Right lobe of liver (tissue), 6 donors: ENCODE results near the gene BCAN. TPM values are rescaled to one million over a fixed set of nuclear protein-coding genes. Genes with fewer than 3 reads are reported as not detected.
A peak's percentile ranks its signal among the peaks of the same experiment; 100 is the strongest.

Experiments used
- ATAC-seq, 4 donors: fragments of 200-7000 bp; cut with Tn5 transposase; one replicate each; pipeline ENCODE4 v1.9.1; 2020; ENCODE audit warnings: mild to moderate bottlenecking in 4 of 4, moderate library complexity in 4 of 4
- DNase-seq, 3 donors: peaks; one replicate each; pipeline ENCODE4 v3.0.0-alpha.2; 2020
- H3K27ac ChIP-seq, 3 donors: fragments of 200-600 bp; one replicate each; pipeline ENCODE4 v1.8.0; 2022
- H3K27me3 ChIP-seq, 2 donors: fragments of 200-600 bp; one replicate each; pipeline ENCODE4 v1.8.0; 2022
- H3K36me3 ChIP-seq, 4 donors: fragments of 200-600 bp; sonication (generic) in 1 of 4; one replicate each; pipeline versions ENCODE4 v1.5.1 to v1.8.0; 2017 to 2022; ENCODE audit warnings: control low read depth in 1 of 4
- H3K4me1 ChIP-seq, 4 donors: fragments of 200-600 bp; sonication (generic) in 1 of 4; one replicate each; pipeline versions ENCODE4 v1.5.1 to v1.8.0; 2017 to 2022; ENCODE audit warnings: control low read depth in 1 of 4
- H3K4me3 ChIP-seq, 3 donors: fragments of 200-600 bp; one replicate each; pipeline ENCODE4 v1.8.0; 2022
- H3K9me3 ChIP-seq, 4 donors: fragments of 200-600 bp; sonication (generic) in 1 of 4; one replicate each; pipeline versions ENCODE4 v1.5.1 to v1.8.0; 2017 to 2022; ENCODE audit warnings: control low read depth in 1 of 4
- CTCF ChIP-seq, 4 donors: fragments of 200-600 bp in 3 of 4; fragments of 450-650 bp in 1 of 4; IDR thresholded peaks; one replicate each; pipeline versions ENCODE4 v1.5.1 to v1.8.0; 2016 to 2022; ENCODE audit warnings: antibody characterized with exemption in 4 of 4, mild to moderate bottlenecking in 2 of 4
- POLR2A ChIP-seq: fragments of 450-650 bp; IDR thresholded peaks from one replicate; pipeline ENCODE4 v1.6.1; 2017; ENCODE audit warnings: antibody characterized with exemption, mild to moderate bottlenecking
- WGBS: methylation state at CpG from one replicate; pipeline ENCODE4 v1.1.6; 2018; ENCODE audit warnings: low coverage, low lambda C conversion rate; ENCODE audit not compliant: insufficient coverage; ENCODE audit errors: missing lambda C conversion rate; 5-methylcytosine and 5-hydroxymethylcytosine counted together
- intact Hi-C, 2 donors: fragments of 100-400 bp; cut with DNase I; formaldehyde crosslinking; loops; one replicate each; pipeline versions ENCODE4 v1.11.2 to v1.14.1; 2022
- total RNA-seq, 6 experiments: library from RNA; depleted of rRNA in 2 of 6; stranded (reverse); fragments of >200 nt in 2 of 6; fragmentation: NEBNext Ultra II Directional in 3 of 6; extraction: Animal tissue kit (Norgen Biotek cat#: 25700) in 3 of 6; gene quantifications; one replicate each; pipeline versions ENCODE4 v1.1.0 to v1.2.4, GENCODE V29; 2016 to 2023
- donor health status: DM: no; HTN: yes; CAD: no.
- donor health status: DM: no; HTN: no; CAD: no.
- donor health status: DM: no; HTN: no; CAD: no.
- donor health status: DM: no; HTN: yes; CAD: no.
- donor health status: DM: no; HTN: yes; CAD: no.

BCAN gene
- total RNA-seq, 6 experiments from 2014 or later = not detected

GRCh38 chr1:156659988-156660751 lies 18.3 kb downstream of the BCAN start:
- peak; percentile 89 to 94 (median 92) for DNase-seq
- Histone ChIP-seq H3K27me3 (no peaks in the 10 kb centered on the region), H3K27ac (peak overlapping the region; percentile 40 to 66 (median 44)), H3K9me3 (no peaks in the 10 kb centered on the region), H3K4me3 (peak overlapping the region in 1 of 3 donors; percentile 13), H3K36me3 (no peaks in the 10 kb centered on the region), H3K4me1 (peaks cover 0 to 11% (median 4%) of the 10 kb centered on the region in 4 donors)
- intact Hi-C loops = no loop called here
- TF ChIP-seq CTCF (IDR thresholded peaks at IDR 0.05) (peak; percentile 89 to 98 (median 94)), POLR2A (no peak)
- 12% methylated on average over 25 of the region's 38 CpGs for WGBS
- peak; percentile 83 to 91 (median 88) for ATAC-seq

GRCh38 chr1:156660752-156661112 lies 18.8 kb downstream of the BCAN start:
- Histone ChIP-seq H3K27me3 (no peaks in the 10 kb centered on the region), H3K27ac (peak overlapping the region; percentile 40 to 66 (median 44)), H3K36me3 (no peaks in the 10 kb centered on the region), H3K4me1 (peaks cover 0 to 11% (median 4%) of the 10 kb centered on the region in 4 donors), H3K9me3 (no peaks in the 10 kb centered on the region), H3K4me3 (peak overlapping the region in 2 of 3 donors; percentile 10 to 14)
- WGBS = 70% methylated on average over 2 of the region's 2 CpGs
- ATAC-seq = no peak
- no peak for TF ChIP-seq POLR2A
- no peak for TF ChIP-seq CTCF (IDR thresholded peaks at IDR 0.05)
- intact Hi-C loops = no loop called here
- DNase-seq = no peak

- 46% methylated on average over 12 of the region's 12 CpGs for WGBS
- TF ChIP-seq CTCF (IDR thresholded peaks at IDR 0.05) = no peak
- no peak for TF ChIP-seq POLR2A
- peak overlapping the region in 2 of 3 donors; percentile 37 to 57 for H3K27ac ChIP-seq
- no peak overlapping the region for H3K4me3 ChIP-seq
- no peaks in the 10 kb centered on the region for H3K27me3 ChIP-seq
- intact Hi-C loops = no loop called here
- no peak for DNase-seq
- H3K36me3 ChIP-seq = no peaks in the 10 kb centered on the region
- H3K9me3 ChIP-seq = no peaks in the 10 kb centered on the region
- H3K4me1 ChIP-seq = peaks cover 0 to 9% (median 4%) of the 10 kb centered on the region in 4 donors
- no peak for ATAC-seq
Measured at GRCh38 chr1:156662005-156662799, 20.3 kb downstream of the BCAN start.

GRCh38 chr1:156662800-156663055 lies 20.8 kb downstream of the BCAN start:
- TF ChIP-seq POLR2A = no peak
- no peak for TF ChIP-seq CTCF (IDR thresholded peaks at IDR 0.05)

More at GRCh38 chr1:156662800-156663055, 20.8 kb downstream of the BCAN start:
- DNase-seq (no peak), ATAC-seq (no peak)
- WGBS = 86% methylated on average over 4 of the region's 5 CpGs
- H3K4me1 ChIP-seq = peaks cover 0 to 9% (median 4%) of the 10 kb centered on the region in 4 donors
- H3K4me3 ChIP-seq = no peak overlapping the region
- H3K36me3 ChIP-seq = no peaks in the 10 kb centered on the region
- intact Hi-C loops = no loop called here
- no peak overlapping the region for H3K27ac ChIP-seq
- no peaks in the 10 kb centered on the region for H3K27me3 ChIP-seq
- H3K9me3 ChIP-seq = no peaks in the 10 kb centered on the region
